ENCODE data around the gene TSSK1B.
"Not testable (repeated sequence)": the region's sequence is repeated elsewhere in the genome, so short reads cannot be mapped to it uniquely, and the experiment has no call there.

TSSK1B gene, protein sequence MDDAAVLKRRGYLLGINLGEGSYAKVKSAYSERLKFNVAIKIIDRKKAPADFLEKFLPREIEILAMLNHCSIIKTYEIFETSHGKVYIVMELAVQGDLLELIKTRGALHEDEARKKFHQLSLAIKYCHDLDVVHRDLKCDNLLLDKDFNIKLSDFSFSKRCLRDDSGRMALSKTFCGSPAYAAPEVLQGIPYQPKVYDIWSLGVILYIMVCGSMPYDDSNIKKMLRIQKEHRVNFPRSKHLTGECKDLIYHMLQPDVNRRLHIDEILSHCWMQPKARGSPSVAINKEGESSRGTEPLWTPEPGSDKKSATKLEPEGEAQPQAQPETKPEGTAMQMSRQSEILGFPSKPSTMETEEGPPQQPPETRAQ

DNA sequence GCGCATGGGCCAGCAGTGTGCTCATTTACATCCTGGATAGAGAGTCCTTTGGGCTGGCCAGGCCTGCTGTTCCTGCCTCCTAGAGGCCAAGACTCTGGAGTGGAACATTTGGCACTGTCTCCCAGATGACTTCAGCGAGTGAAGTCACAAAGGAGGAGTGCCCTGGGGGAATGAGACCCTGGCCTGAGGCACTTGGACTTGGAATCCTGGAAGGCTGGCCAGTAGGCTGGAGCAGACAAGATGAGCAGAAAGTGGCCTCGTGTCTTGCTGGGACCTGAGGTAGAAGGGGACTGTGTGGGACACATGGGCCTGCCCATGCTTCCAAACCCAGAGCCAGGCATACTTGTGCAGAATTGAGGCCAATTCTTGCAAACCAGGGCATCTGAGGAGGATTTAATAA is at the start of gene TSSK1B:
Gene TSSK1B (minus strand): TSS at position 101 of the 400 bp plus-strand sequence. CDS start 150 bp downstream, outside the sequence.
- no peak for DNase-seq (ENCODE audit: low read depth, low spot score)

DNA sequence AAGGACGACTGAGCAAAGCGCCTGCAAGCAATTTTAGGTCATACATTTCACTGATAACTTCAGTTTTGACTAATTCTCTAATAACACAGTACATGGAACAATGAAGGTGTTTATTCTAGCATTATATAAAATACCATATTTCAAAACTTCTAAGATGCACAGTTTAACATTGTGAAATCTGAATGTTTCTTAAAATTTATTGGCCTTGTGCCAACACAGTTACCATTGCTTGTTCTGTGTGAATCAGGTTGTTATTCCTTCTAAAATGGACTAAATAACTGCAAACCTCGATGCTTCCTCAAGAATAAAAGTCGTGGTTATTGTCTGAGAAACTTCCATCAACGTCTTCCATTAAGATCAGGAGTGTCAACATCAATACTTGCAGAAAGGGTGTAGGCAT is 45.5 kb upstream of the TSSK1B start:
- DNase-seq (ENCODE audit: low read depth, low spot score): no peak

DNA sequence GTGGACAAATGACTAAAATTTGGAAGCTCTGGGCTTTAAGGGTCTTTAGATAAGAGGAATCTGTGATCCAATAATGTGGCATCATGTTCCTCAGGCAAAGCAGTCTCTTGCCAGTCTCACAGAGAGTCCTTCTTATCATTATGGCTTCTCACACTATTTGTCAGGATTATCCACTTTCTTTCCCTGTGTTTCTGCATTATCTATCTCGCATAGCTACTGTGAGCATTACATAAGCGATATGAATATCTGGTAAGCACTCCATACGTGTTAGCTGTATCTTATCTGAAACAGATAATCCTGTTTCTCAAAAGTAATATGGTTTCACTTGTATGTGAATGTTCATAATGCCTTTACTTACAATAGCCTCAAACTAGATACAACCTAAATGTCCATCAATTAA is 43.9 kb upstream of the TSSK1B start:
- no peak for DNase-seq (ENCODE audit: low read depth, low spot score)

DNA sequence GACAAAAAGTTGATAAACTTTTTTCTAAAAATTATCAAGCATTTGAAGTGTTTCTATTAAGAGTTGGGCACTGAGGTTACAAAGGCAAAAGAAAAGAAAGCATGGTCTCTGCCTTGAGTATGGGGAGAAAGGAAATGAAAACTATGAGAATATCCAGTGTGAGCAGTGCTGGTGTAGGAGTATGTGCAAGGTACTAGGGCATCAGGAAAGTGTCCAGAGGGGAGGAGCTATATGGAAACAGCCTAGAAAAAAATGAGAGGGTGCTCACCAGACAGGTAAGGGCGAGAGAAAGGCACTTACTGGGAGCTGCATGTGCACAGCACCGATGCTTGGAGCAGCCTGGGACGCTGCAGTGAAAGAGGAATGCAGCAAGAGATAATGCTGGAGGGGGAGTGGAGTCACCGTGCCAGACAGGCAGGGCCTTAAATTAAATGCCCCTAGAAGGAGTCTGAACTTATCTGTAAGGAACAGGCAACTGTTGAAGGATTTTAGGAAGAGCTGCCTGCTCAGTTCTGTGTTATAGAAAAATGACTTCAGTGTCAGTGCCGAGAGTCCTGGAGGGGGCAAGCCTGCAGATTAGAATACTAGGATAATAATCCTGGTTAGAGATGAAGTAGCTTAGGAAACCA is 39.4 kb upstream of the TSSK1B start:
- no peak for DNase-seq (ENCODE audit: low read depth, low spot score)

DNA sequence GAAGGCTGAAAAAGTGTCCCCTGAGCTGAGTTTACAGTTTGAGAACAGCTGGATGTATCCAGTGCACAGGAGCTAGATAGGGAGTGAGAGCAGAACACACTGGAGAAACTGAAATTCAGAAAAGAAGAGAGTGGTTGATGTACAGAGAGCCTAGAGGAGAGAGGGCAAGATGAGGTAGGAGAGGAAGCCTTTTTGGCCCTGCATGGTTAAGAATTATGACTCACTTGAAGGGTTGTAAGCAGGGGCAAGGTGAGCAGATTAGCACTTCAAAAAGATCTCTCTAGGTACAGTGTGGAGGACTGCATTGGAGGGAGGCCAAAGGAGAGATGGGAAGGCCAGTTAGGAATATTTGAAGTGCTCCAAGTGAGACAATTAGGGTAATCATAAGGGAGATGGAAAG is 28.2 kb upstream of the TSSK1B start:
- no peak for DNase-seq (ENCODE audit: low read depth, low spot score)

DNA sequence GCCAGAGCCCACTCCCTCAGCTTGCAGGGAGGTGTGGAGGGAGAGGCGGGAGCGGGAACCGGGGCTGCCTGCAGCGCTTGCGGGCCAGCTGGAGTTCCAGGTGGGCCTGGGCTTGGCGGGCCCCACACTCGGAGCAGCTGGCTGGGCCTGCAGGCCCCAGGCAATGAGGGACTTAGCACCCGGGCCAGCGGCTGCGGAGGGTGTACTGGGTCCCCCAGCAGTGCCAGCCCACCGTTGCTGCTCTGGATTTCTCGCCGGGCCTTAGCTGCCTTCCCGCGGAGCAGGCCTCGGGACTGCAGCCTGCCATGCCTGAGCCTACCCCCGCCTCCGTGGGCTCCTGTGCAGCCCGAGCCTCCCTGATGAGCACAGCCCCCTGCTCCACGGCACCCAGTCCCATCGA is 22.3 kb upstream of the TSSK1B start:
- DNase-seq (ENCODE audit: low read depth, low spot score): not testable (repeated sequence)

DNA sequence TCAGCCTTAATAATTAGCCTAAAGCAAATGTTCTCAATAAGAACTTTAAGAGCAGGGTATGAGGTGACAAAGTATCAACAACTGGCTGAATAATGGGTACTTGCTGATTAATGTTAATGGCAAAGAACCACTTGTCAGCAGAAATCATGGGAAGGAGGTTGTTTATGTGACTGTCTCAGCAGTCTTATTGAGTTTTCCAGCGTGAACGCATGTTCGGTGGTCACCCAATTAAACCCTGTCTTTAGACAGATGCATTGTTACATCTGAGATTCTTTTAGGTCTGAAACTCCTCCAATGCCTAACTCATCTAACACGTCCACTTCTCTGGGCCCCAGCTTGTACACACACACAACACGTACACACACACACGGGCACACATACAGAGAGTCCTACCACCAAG is 18.2 kb upstream of the TSSK1B start:
- DNase-seq (ENCODE audit: low read depth, low spot score): no peak

DNA sequence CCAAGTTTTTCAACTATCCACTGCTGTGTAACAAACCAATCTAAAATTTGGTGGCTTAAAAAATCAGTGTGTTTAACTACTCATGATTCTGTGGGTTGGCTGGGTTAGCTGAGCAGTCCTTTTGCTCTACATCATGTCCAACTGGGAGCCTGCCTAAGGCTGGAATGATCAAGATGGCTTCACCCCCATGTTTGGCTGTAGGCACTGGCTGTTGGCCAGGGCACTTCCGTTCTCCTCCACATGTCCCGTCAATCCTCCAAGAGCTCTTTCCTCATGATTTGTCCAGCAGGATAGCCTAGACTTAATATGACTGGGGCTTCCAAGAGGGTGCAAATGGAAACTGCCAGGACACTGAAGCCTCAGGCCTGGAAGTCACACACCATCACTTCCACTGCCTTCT is 17.0 kb upstream of the TSSK1B start:
- DNase-seq (ENCODE audit: low read depth, low spot score): no peak

DNA sequence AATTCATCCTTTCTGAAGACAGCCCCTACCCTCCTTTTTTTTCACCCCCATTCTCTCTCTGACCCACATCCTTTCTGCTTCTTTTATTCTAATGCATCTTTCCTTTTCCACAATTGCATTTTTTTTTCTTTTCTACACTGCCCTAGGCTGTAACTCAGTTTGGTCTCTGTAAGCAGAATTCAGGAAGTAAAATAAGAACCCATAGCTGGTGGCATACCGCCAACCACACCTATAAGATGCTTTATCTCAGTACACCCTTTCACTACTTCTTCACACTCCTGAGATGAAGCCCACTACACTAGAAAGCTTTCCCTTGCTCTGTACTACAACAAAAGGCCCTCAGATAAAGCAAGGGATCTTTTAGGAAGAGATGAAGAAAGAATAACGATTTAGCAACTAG is 16.1 kb upstream of the TSSK1B start:
- no peak for DNase-seq (ENCODE audit: low read depth, low spot score)

DNA sequence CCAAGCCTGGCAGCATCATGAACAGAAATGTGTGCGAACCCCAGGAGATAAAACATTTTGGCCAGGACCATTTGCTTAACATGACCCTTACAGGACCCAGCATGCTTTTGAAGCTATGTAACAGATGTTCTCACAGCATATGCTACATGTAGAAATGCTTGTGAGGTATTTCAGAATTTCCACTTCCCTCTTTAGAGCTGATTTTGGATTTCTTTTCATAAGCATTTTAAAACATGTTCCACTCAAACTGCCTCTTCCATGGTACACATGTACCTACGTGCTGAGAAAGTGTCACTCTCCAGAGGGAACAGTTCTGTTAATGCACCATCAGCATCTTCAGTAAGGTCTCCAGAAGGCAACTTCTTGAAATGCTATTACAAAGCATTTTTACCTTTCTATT is 15.7 kb upstream of the TSSK1B start:
- DNase-seq (ENCODE audit: low read depth, low spot score): no peak

DNA sequence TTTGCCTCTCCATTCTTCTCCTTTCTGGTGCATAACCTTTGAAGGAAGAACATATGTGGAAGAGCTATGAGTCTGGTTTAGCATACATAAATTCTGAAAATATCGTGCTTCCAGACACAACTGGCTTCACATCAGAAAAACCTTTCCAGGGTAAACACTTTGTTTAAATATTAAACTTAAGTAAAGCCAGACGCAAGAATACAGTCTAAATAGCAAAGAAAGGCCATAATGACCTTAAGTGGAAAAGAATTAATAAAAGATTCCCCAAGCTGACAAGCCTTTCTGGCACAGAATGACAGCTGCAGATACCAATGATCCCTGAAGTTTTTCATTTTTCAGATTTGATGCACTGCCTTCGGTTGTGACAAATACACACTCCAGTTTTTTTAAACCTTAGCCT is 13.5 kb upstream of the TSSK1B start:
- no peak for DNase-seq (ENCODE audit: low read depth, low spot score)

DNA sequence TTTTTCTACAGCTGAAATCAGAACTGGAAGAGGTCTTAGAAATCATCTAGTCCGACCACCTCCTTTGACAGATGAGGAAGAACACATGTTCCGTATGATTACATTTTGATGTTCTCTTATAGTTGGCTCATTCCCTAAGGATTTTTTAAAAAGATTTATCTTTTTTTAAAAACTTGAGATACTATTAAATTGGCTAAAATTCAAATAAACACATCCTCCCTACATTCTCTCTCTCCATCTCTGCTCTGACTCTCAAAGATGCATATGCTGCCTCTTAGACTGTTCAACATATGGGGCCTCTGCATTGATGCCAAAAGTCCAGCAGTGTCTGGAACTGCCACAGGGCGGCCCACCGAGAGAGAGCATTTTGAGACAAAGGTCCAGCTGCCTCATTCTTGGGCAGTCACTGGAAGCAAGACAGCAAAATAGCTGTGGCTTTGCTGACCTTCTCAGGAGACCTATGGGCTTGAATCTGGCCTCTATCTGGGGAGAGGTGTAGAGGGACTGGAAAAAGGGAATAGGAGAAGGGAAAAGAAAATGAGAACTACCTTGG is 12.8 kb upstream of the TSSK1B start:
- no peak for DNase-seq (ENCODE audit: low read depth, low spot score)

DNA sequence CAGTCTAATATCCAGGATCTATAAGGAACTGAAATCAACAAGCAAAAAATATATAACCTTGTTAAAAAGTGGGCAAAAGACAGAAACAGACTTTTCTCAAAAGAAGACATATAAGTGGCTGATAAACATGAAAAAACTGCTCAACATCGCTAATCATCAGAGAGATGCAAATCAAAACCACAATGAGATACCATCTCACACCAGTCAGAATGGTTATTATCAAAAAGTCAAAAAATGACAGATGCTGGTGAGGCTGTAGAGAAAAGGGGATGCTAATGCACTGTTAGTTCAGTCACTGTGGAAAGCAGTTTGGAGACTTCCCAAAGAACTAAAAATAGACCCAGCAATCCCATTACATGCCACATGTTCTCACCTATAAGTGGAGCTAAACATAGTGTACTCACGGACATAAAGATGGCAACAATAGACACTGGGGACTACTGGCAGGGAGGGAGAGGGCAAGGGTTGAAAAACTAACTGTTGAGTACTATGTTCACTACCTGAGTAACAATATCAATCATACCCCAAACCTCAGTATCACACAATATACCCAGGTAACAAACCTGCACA is 11.7 kb upstream of the TSSK1B start:
- DNase-seq (ENCODE audit: low read depth, low spot score): no peak

DNA sequence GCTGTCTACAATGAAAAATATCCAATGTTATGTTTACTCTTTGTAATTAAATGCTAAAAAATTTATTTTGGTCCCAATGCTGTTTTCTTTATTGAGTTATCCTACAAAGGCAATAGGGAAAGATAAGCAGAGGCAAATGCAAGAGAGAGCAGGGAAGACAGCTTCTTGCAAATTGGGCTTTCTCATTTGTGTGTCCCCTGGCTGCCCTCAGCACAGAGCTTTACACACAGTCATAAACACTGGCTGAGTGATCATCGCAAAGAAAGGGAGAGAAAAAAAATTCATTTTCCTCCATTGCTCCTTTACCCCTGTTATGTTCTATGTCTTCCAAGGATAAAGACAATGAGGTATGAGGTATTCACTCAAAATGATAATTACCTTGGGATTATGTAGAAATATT is 2.3 kb upstream of the TSSK1B start:
- DNase-seq (ENCODE audit: low read depth, low spot score): no peak

DNA sequence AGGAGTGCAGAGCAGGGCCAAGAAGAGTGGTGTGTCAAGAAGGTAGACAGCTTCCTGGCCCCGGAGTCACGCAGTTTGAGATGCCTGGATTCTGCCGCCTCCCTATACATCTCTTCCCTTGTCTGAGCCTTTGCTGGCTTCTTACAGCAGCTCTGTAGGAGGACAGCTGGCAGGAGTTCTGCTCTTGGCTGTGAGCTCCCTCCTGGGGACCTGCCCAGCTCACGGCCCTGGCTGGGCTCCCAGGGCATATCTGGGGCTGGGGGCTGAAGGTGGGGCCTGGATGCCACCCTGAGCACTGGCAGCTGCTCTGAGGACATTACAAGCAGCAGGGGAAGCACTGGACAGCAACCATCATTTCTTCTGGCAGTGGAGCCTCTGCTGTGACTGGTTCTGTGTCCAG is 786 bp upstream of the TSSK1B start:
- no peak for DNase-seq (ENCODE audit: low read depth, low spot score)

DNA sequence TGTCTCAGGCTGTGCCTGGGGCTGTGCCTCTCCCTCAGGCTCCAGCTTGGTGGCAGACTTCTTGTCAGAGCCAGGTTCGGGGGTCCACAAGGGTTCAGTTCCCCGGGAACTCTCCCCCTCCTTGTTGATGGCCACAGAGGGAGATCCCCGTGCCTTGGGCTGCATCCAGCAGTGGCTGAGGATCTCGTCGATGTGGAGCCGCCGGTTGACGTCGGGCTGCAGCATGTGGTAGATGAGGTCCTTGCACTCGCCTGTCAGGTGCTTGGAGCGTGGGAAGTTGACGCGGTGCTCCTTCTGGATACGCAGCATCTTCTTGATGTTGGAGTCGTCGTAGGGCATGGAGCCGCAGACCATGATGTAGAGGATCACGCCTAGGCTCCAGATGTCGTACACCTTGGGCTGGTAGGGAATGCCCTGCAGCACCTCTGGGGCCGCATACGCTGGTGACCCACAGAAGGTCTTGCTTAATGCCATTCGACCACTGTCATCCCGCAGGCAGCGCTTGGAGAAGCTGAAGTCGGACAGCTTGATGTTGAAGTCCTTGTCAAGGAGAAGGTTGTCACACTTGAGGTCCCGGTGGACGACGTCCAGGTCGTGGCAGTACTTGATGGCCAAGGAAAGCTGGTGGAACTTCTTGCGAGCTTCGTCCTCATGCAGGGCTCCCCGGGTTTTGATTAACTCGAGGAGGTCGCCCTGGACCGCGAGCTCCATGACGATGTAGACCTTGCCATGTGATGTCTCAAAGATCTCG is 752 bp downstream of the TSSK1B start:
- DNase-seq (ENCODE audit: low read depth, low spot score): no peak

DNA sequence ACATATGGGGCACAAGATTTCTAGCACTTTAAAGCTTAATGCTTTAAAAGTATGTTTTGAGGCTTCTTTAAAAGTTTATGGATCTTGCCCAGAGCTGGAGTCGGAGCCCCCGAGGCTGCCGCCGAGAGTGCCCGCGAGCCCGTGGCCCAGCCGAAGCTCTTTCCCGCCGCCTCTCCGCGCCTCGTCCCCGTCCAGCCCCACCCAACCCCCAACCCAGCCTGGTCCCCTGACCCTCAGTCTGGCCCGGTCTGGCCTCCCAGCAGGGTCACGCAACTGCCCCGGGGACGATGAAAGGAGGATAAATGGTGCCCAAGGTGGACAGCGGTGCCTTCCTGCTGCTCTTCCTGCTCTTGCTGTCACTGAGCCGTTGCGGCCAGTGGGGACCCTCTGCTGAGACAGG is 1.7 kb downstream of the TSSK1B start:
- no peak for DNase-seq (ENCODE audit: low read depth, low spot score)

DNA sequence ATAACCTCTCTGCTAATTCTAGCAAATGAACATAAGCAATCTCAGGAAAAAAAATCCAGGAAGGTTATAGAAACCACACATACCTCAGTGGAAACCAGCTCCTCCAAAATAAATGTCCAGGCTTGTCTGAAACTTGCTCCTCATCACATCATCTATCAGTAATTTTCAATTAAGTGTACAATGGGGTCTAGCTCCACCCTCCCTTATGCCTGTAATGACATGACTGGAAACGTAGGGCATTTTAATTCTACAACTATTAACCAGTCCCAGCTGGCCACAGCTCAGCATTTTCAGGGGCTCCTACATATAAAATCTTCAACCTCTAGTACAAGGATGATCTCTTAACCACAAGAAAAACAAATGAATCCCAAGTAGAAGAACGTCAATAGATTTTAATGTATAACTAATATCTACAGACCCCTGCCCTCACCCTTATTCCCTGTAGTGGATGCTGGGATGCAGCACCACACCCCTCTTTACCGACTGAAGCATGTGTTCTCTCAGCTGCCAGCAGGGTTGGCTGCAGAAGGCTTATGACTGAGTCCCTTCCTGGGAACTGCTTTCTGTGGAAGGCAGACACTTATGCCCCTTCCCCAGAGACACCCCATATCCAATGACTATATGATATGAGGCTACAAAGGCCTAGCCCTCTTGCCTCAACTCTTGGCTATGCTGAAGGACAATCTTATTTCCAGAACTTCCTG is 6.8 kb downstream of the TSSK1B start:
- DNase-seq (ENCODE audit: low read depth, low spot score): no peak

DNA sequence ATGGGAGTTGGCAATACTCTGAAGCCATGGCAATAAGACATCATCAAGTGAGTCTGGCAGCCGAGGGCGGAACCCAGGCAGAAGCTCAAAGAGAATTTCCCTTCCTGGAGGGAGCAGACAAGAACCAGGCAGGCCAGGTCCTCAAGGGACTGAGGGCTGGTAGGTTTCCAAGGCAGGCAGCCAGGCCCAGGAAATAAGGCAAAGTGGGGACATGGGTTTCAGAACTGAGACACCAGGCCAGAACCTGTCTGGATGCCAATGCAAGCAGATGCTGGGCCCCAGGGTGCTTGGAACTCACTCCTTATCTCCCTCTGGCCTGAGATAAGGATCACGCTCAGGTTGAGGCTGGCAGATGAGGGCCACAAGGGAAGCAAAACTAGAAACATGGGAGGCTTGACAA is 8.9 kb downstream of the TSSK1B start:
- no peak for DNase-seq (ENCODE audit: low read depth, low spot score)

DNA sequence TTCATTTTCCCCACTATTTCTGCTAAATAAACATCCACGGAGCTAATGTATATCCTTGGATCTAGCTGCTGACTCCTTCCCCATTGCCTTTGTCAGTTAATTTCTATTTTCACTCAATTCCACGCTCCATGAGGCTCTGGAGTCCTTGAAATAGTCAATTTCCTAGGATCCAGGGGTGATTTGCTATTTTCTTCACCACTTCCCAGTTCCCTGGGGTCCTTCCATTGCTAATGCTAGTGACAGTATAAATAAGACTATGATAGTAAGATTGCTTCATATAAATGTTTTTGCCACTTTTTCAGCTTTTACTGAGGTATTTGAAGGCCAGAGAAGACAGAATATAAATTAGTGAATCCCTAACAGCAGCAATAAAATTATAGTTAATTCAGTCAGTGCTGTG is 13.1 kb downstream of the TSSK1B start:
- no peak for DNase-seq (ENCODE audit: low read depth, low spot score)

DNA sequence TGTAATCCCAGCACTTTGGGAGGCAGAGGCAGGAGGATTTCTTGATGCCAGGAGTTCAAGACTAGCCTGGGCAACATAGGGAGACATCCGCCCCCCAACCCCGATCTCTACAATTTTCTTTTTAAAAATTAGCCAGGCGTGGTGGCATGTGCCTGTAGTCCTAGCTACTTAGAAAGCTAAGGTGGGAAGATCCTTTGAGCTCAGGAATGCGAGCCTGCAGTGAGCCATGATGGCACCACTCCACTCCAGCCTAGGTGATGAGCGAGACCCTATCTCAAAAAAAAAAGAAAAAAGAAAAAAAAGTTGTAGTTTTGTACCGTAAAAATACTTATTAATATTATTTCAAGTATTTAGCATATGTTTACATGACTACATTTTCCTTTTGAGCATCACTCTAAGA is 29.3 kb downstream of the TSSK1B start:
- DNase-seq (ENCODE audit: low read depth, low spot score): no peak

DNA sequence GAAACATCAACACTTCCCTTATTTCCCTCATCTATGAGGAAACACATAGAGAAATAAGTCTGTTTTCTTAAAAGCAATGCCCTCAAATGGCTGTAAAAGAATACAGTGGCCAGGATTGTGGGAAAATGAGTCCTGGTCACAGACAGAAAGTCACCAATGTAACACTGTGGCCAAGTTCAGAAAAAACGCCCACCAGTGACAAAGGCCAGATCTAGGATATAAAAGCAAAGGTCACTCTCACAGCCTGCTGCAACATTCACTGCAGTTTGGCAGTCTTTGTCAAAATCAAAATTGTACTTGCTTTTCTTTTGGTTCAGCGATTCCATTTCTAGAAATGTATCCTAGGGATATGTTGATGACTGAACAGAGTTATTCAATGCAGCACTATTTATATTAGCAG is 30.5 kb downstream of the TSSK1B start:
- no peak for DNase-seq (ENCODE audit: low read depth, low spot score)

Data from iPS DF 19.7 (cell line).